GM21825 (cell line): ENCODE measurements around the gene RHBG.

ENCODE experiments used
- ATAC-seq: cut with Tn5 transposase; IDR thresholded peaks from one replicate; pipeline ENCODE4 v1.9.1; 2021; ENCODE audit warnings: mild to moderate bottlenecking, moderate library complexity; ENCODE audit not compliant: unreplicated experiment

Gene RHBG

DNA sequence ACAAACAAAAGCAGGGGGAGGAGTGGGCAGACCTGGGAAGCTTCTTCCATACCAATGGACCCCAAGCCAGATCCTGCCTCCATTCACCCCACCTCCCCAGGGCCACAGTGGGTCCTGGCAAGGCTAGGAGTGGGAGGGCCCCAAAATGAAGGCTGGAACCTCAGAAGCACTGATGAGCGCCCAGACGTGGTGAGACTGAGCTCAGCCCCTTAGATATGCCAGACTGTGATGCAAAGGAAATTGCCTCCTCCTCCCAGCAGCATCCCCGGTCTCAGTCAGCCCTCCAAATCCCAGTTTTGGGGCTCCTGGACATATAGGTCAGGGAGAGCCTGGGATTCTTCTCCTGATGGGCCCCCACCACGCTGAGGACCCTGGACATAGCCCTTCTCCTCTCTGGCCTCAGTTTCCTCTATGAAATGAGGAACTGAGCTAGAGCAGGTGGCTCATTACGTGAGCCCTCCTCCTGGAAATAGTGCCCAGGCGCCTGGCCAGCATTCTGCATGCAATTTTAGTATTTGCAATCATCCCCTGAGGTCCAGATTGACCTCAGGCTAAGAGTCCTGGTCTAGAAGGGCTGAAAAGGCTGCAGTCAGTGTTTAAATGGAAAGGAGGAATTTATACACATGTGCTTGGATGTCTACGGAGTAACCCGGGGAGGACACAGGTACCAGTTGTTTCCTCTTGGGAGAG is 33.5 kb downstream of the RHBG start:
- no peak for ATAC-seq

DNA sequence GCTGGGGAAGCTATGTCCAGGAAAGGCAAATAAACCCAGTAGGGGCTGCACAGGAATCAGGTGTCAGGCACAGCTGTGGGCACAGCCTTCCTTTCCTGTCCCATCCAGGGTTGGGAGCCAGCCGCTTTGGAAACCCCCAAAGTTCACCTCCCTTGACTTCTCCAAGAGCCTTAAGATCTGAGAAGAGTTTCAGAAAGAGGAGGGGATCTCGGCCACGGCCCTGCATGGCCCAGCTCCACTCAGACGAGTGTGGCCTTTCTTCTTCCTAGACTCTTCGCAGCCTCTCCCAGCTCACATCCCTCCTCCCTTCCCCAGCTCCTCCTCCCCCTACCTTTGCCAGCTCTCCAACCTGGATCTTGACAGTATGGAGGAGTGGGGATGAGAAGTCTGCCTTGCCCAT is 36.7 kb downstream of the RHBG start:
- no peak for ATAC-seq

DNA sequence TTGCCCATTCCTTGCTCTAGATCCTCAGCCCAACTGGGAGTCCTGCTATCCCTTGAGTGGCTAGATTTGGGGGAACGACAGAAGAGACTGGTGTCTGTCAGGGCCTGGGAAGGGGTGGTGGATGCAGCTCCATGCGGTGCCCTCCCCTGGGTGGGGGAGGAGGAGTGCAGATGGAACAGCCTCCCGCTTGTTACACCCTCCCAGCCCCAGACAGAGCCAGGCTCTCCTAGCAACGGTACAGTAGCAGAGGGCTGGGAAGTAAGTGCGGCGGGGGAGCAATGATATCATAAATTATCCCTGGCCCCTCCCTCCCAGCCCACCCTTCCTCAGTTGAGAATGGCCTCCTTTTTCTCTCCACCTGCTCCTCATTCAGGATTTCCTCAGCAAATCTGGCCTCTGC is 37.2 kb downstream of the RHBG start:
- ATAC-seq, result no peak

DNA sequence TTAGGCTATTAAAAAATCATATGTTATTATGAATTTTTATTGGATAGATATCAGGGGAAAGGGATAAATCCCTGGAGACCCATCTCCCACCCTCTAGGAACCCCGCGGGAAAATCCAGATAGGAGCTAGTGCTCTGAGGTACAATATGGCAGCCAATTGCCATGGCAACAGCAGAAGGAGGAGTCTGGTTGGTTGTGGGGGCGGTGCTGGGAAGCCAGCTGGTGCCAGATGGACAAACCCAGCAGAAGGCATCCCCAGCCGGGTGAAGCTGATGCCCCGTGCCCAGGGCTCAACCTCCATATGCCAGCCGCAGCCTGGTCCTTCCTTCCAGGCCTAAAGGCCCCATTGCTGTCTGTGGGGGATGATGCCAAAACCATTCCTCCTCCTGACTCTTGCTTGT is 38.3 kb downstream of the RHBG start:
- ATAC-seq, result no peak

DNA sequence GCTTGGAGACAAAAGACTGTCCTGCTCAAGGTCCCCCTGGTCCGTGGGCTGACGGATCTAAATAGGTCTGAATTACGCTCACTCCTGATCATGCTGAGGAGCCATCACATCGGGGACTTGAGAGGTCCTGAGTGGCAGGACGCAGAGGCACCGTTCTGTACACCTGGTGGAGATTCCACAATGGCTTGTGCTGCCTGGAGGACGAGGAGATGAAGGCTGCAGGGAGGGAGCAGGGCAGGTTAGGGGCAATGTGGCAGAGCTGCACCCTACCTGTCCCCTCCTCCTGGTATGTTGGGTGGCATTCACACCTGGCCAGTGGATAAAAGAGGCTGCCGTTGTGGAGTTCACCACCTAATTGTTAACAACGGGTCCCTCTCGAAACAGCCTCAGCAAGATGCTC is 38.7 kb downstream of the RHBG start:
- ATAC-seq, result no peak

DNA sequence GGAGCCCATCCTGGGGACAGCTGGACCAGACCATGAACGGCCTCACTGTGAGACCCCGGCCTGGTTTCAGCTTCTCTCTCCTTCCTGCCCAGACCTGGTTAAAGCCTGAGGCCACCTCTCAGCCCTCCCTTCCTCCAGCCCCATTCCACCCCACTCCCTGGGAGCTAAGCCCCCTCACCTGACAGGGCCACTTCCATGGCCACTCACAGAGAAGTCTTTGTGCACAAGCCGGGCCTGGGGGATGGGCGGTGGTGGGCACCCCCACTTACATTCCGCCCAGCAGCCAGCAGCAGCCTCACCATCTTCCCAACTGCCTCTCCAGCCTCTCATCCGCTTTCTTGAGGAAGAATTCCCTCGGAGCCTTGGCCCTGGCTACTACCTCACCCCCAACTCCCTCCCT is 40.4 kb downstream of the RHBG start:
- no peak for ATAC-seq

DNA sequence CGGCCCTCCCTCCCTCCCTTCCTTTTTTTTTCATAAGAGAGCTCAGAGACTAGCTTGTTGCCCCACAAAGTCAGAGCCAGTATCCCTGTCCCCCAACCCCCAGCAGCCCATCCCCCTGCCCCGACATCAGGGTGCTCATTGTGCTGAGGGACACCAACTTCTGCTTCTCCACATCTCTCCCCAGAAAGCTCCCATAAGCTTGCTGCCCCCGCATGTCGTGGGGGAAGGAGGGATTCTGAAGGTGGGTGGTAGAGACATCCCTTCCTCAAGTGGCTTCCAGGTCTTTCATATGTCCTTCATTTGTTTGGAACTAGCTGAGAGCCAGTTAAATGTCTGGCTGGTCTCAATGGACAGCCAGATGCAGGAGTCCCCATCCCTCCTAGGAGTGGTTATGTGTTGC is 41.2 kb downstream of the RHBG start:
- no peak for ATAC-seq

DNA sequence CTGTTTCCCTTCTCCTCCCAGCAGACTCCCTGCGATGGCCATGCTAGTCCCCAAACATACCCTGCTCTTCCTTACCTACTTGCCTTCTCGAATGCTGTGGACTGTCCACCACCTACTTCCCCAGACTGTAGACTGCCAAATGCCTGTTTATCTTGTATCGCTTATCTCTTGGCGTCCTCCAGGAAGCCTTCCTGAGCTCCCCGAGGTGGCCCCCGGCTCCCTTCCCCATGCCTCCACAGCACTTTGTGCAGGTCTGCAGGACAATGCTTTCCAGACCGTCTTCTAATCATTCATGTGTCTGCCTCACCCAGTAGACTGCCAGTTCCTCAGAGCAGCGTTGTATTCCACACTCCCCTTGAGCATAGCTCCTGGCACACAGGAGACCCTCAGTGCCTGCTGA is 41.7 kb downstream of the RHBG start:
- no peak for ATAC-seq

DNA sequence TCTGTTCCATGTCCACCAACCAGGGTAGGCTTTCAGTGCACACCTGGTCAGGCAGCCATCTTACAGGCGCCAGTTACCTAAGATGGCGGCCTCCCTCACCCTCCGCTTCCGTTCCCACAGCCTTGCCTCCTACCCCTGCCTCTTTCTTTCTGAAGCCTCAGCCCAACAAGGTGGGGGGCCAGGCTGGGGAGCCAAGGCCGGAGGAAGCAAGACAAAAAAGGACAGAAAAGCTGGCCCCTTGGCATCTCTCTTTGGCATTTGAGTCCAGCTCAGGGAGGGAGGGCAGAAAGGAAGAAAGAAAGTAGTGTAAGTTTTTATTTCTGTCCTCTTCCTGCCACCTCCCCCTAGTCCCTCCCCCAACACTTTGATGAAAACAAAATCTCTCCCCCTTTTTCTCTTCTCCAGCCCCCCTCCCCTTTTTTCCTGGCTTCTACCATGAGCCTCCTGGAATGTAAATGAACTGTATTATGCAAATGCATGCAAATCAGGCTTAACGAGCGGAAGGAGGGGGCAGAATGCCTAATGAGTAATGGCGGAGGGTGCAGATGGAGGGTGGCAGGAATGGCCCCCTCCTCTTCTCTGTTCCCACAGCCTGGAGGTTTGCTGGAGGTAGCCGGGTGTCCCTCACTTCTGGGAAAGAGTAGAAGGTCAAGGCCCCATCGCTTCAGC is 43.8 kb downstream of the RHBG start:
- no peak for ATAC-seq

DNA sequence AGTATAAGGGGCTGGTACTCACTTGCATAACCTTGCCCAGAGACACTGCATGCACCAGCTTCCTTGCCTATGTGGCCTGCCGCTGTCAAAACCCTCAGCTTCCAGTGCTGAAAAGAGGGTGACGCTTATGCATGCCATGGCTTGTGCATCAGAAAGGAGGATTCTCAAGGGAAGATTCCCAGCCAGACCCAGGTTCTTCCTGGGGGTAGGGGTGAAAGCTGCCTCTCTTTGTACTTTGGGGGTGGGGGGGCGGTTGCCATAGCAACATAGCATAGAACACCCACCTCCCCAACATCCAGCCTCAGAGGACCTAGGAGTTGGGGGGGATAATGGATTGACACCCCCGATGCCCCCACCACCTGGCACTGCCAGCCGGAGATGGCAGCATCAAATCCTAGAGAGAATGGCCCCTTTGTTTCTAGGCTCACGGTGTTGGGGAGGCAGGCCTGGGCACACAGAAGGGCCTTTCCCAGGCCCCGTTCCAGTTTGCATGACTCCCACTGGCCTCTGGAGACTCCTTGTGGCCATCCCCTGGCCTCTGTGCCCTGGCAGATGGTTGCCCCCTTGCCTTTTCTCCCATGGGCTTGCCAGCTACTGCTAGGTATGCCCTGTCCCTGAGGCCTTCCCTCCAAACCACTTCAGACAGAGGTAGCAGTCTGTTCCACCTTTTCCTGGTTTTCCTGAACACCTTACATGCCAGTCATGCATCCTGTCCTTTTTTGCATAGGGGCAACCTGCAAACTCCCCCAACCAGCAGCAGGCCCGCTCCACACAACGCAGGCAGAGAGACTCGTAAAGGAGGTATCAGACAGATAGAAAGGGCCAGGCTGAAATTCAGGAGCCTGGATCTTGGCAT is 44.6 kb downstream of the RHBG start:
- ATAC-seq, result no peak

DNA sequence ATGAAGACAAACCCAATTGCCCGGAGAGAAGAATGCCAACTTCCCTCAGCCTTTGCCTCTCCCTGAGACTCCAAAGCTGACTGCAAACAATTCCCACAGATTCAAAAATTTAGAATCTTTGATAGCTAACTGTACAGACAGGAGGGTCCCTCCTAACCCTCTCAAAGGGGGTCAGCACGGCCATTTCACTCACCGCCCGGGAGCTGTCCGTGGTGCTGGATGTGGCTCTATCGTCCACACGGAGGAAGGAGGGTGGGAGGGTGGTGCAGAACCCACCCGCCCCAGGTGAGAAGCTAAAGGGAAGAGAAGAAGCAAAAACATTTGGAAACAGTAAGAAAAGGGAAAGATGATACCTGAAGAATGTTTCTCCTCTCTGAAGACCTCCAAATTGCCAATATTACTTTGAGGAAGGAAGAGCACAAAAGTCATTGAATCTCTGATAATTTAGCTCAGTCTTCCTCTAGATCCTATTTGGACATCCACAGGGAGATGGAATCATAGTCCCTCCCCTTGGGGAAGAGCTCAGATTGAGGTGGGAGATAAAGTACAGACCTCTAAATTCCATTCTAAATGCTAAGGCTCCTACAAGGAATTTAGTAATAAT is 45.6 kb downstream of the RHBG start:
- no peak for ATAC-seq

DNA sequence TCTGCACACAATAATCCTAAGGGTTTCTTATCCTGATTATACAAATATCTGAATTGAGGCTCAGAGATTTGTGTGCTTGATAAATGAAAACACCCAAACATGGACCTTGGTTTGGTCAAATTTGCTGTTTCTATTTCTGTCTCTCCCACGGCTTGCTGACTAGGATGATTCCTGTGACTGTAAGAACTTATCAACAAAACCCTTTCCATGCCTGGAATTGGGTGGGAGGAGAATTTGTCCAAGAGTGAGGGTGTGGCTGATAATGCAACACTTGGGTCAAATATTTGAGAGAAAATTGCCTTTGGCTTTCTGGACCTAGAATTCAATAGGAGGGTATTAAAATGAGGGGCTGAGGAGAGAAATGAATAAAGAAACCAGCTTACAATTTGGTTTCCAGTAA is 48.0 kb downstream of the RHBG start:
- no peak for ATAC-seq

DNA sequence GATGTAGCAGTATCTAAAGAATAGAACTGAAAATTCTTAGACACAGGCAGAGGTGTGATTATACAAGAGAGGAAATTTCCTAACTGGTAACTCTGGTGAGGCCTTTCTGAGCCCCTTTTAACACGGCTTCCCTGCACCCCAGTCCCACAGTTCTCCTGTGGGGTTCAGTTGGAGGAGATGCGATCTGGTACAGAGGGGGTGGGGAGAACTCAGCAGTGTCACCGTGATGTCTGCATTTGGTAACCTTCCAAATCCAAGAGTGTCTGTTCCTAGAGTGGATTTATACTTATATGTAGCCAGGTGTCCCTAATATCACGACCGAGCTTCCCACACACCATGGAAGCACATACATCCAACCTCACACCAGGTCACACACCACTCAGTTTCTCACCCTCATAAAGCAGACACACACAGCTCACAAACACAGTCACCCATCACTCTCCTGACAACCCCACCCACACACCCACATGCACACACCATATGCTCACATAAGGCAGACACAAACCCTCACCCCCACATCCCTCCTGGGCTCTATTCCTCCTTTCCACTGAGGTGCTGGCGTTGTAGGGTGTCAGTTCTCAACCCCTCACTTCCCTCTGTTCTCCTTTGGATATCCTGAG is 48.5 kb downstream of the RHBG start:
- no peak for ATAC-seq

DNA sequence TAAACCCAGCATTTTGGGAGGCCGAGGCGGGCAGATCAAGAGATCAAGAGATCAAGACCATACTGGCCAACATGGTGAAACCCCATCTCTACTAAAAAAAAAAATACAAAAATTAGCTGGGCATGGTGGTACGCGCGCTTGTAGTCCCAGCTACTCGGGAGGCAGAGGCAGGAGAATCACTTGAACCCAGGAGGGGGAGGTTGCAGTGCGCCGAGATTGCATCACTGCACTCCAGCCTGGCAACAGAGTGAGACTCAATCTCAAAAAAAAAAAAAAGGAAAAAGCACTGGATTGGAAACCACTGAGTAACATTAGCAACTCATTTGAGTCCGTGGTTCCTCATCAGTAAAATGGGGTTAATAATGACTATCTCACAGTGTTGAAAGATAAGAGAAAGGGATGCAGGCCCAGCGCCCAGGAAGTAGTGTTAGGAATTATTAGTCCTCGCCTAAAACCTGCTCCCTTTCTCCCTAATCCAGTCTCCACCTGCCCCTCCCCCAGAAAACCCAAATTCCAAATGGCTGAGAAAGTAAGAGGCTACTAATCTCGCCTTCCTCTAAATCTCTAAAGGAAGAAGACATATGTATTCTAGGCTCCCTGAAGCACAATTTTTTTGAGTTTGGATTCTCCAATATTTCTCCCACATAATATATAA is 49.5 kb downstream of the RHBG start:
- no peak for ATAC-seq

DNA sequence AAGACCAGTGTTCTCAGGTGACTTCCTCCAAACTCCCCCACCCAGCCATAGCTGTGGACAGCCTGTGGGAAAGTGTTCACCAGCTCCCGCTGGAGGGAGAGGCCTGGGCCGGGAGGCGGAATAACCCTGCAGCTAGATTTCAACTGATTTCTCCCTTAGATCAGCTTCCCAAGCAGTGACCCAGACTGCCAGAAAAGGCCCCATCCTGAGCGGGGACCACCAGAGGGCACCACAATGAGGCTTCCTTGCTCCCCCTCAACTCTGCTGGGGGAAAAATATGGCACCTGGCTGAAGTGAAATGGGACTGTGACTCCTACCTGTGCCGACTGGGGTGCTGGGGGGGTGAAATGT is 50.8 kb downstream of the RHBG start:
- no peak for ATAC-seq

DNA sequence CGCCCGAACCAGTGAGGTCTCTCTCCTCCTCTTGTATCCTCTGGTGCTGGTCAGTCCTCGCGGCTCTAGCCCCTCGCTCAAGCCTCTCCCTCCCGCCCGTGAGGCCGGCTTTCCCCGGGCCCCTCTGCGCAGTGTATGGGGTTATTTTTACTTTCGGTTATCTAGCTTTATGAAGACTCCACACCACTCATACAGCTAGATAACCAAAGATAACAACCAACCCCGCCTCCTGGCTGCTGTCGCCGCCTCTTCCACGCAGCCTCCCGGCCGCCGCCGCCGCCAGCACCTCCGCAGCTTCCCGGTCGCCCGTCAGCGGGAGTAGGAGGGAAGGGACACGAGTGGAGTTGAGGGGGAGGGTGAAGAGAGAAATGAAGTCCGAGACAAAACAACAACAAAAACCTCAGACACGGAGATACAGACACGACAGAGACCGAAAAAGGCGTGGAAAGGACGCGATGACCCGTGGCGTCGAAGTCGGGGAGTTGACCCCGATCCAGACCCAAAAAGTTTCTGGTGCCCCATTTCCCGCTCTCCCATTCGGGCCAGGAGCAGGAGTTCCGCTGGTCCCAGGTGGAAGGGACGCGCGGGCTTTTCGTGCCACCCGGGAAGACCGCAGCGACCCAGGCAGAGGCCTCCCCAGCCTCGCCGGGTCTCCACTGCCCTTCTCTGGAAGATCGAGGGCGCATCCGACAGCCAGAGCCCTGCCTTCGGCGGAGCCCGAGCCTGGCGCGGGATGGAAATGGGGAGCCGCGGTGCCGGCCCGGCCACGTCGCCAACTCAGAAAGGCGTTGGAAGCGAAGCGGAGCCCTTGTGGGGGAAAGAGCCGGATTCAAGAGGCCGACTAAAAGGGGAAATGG is 51.4 kb downstream of the RHBG start:
- no peak for ATAC-seq

DNA sequence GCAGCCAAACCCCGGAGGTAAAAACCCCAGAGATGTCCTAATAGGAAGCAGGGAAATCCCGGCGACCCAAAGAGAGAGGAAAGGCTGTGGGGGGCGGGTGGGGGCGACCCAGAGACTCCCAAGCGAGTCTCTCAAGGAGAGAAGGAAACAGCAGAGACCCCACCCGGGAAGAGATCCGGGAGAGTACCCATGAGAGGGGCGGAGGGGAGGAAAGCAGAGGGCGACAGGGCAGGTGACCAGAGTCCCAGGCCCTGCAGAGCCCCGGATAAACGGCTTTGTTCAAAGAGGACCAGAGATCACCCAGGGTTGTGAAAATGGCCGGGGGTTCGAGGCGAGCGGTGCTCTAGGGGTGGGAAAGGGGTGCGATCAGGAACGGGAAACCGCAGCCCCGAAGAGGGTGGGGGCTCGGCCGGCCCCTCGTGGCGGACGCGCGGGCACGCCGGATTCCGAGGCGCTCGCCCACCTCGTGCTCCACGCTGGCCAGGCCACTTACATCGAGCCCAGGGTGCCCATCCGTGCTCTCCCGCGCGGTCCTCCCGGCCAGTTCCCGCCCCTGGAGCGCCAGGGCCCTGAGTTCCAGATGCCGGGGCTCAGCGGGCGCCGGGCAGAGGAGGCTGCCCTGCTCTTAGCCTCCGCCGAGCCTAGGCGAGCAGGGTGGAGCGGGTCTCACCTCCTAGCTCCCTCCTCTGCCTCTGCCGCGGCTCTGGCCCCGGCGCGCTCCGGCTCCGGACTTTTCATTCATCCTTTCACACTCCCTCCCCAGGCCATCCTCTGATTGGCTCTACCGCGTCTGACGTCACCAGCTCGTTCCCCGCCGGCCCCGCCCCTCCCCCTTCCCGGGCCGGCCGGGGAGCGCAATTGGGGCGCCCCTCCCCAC is 52.3 kb downstream of the RHBG start:
- ATAC-seq, result peak; percentile 52

DNA sequence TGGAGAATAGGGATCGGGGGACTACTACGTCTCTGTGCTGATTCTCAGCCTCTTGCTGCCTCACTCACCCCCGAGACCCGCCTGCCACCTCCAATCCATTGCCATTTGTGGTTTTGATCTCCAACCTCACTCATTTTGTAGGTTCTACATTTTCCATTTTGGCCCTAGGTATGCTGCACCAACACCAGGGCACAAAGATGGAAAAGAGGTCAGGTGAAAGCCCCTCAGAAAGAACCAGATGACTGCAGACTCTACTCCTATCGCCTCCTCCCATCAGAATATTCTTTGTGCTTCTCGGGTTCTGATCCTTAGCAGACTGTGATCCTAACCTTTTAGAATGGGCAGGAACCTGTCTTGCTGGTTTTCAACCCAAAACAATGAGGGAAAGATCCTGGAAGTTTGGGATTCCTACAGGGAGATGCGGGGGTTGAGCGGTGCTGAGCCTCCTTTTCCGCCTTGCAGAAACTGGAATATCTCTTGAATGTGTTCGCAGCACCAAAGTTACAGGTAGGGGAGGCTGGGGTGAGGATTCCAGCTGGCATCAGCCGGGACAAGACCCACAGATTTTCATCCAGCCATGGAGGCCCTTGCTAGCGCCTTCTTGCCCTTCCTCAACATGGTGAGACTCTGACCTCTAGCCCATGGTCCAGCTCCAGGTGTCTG is 53.1 kb downstream of the RHBG start:
- no peak for ATAC-seq
